HepG2 (cell line): Measurements from ENCODE around the gene LRRC40.

Experiments
- CTCF ChIP-seq: sonication (generic); formaldehyde crosslinking; IDR thresholded peaks from 2 replicates; pipeline ENCODE4 v1.5.0; 2020; ENCODE audit warnings: mild to moderate bottlenecking, missing genetic modification reagents, moderate library complexity
- MAX ChIP-seq: IDR thresholded peaks from 2 replicates; pipeline ENCODE4 v1.6.1; 2012; ENCODE audit warnings: inconsistent platforms
- PREB ChIP-seq: sonication (generic); formaldehyde crosslinking; IDR thresholded peaks from 2 replicates; pipeline ENCODE4 v1.4.0; 2020; ENCODE audit warnings: missing genetic modification reagents
- SKIL ChIP-seq: sonication (generic); formaldehyde crosslinking; IDR thresholded peaks from 2 replicates; pipeline ENCODE4 v1.8.0; 2022; ENCODE audit warnings: missing genetic modification reagents, mild to moderate bottlenecking, moderate library complexity, borderline replicate concordance
- TFE3 ChIP-seq: IDR thresholded peaks from 2 replicates; pipeline ENCODE4 v1.6.1; 2016
- XBP1 ChIP-seq: sonication (generic); formaldehyde crosslinking; IDR thresholded peaks from 2 replicates; pipeline ENCODE4 v1.5.0; 2020; ENCODE audit warnings: missing genetic modification reagents
- YY1 ChIP-seq: IDR thresholded peaks from 2 replicates; pipeline ENCODE4 v1.6.1; 2011; ENCODE audit warnings: low read length, low read depth, moderate library complexity, mild to moderate bottlenecking; ENCODE audit not compliant: insufficient read depth, insufficient replicate concordance
- ZBTB21 ChIP-seq: sonication (generic); formaldehyde crosslinking; IDR thresholded peaks from 2 replicates; pipeline ENCODE4 v1.4.0; 2020; ENCODE audit warnings: missing genetic modification reagents
- ZNF18 ChIP-seq: sonication (generic); formaldehyde crosslinking; IDR thresholded peaks from 2 replicates; pipeline ENCODE4 v1.8.0; 2022; ENCODE audit warnings: mild to moderate bottlenecking, missing genetic modification reagents; ENCODE audit not compliant: insufficient replicate concordance
- ZSCAN22 ChIP-seq: sonication (generic); formaldehyde crosslinking; IDR thresholded peaks from 2 replicates; pipeline ENCODE4 v1.4.0; 2020; ENCODE audit warnings: mild to moderate bottlenecking, missing genetic modification reagents

- TF ChIP-seq ZBTB21 (CRISPR knock-in tag), result no peak
- TF ChIP-seq TFE3 (CRISPR knock-in tag), result no peak
- no peak for TF ChIP-seq SKIL (CRISPR knock-in tag)
- no peak for TF ChIP-seq PREB (CRISPR knock-in tag)
- no peak for TF ChIP-seq ZNF18 (CRISPR knock-in tag)
- no peak for TF ChIP-seq XBP1 (CRISPR knock-in tag)
- TF ChIP-seq MAX, result no peak
- no peak for TF ChIP-seq YY1
- no peak for TF ChIP-seq ZSCAN22
- no peak for TF ChIP-seq CTCF (CRISPR knock-in tag)
Observed at GRCh38 chr1:70171512-70171911, 33.9 kb downstream of the LRRC40 start.
